K562 (cell line): Measurements from ENCODE around the gene ZNF565. TPM values are rescaled to one million over a fixed set of nuclear protein-coding genes. Genes with fewer than 3 reads are reported as not detected.

ENCODE experiments used
- CGGBP1 ChIP-seq: fragments of 250-450 bp; sonication (Bioruptor Pico); IDR thresholded peaks from 2 replicates; pipeline ENCODE4 v1.9.0; 2021; ENCODE audit warnings: mild to moderate bottlenecking
- CREB3L1 ChIP-seq: fragments of 450-650 bp; IDR thresholded peaks from 2 replicates; pipeline ENCODE4 v1.6.1; 2014; ENCODE audit warnings: low read depth, mild to moderate bottlenecking, moderate library complexity, borderline replicate concordance
- FOXP4 ChIP-seq: sonication (generic); formaldehyde crosslinking; IDR thresholded peaks from 2 replicates; pipeline ENCODE4 v1.8.0; 2022; ENCODE audit warnings: mild to moderate bottlenecking, missing genetic modification reagents, borderline replicate concordance
- MGA ChIP-seq: fragments of 450-650 bp; IDR thresholded peaks from 2 replicates; pipeline ENCODE4 v1.6.1; 2016; ENCODE audit warnings: mild to moderate bottlenecking, moderate library complexity
- MLLT1 ChIP-seq, 2 experiments: fragments of 450-650 bp; IDR thresholded peaks; 2 replicates each; pipeline ENCODE4 v1.6.1; 2016
- ZKSCAN8 ChIP-seq: fragments of 200-800 bp; sonication (Bioruptor generic); IDR thresholded peaks from 2 replicates; pipeline ENCODE4 v1.6.1; 2016; ENCODE audit warnings: missing genetic modification characterization, missing compliant biosample characterization
- ZNF197 ChIP-seq: fragments of 200-800 bp; sonication (Bioruptor generic); IDR thresholded peaks from 2 replicates; pipeline ENCODE4 v1.6.1; 2016; ENCODE audit warnings: low read depth, missing genetic modification characterization, missing compliant biosample characterization
- polyA plus RNA-seq, 8 experiments: library from polyadenylated mRNA; depleted of rRNA in 4 of 8; stranded (reverse) in 5 of 8; unstranded in 3 of 8; fragments of >200 nt; fragmentation: Nextera tagmentation in 2 of 8; fragmentation: Illumina TruSeq in 1 of 8; extraction: Ambion mirVana in 2 of 8; extraction: Trizol in 1 of 8; gene quantifications; 2 replicates each; pipeline versions ENCODE4 v1.2.1 to v1.2.3, GENCODE V29; 2011 to 2014; ENCODE audit warnings: inconsistent platforms in 1 of 8, missing spikeins in 1 of 8
- total RNA-seq, 7 experiments: library from RNA; depleted of rRNA in 6 of 7; stranded (reverse); fragments of >200 nt in 6 of 7; fragmentation: Illumina TruSeq in 2 of 7; extraction: Trizol in 2 of 7; gene quantifications; 2 replicates each; pipeline versions ENCODE4 v1.2.1 to v1.2.3, GENCODE V29; 2011 to 2021; ENCODE audit warnings: low replicate concordance in 1 of 7

ZNF565 gene
- total and polyA plus RNA-seq, 9 of the 15 experiments (the other 6 are each of a cell fraction or from before 2014, with no cell fraction given): 1.3 to 3.2 (median 2.6) TPM

DNA sequence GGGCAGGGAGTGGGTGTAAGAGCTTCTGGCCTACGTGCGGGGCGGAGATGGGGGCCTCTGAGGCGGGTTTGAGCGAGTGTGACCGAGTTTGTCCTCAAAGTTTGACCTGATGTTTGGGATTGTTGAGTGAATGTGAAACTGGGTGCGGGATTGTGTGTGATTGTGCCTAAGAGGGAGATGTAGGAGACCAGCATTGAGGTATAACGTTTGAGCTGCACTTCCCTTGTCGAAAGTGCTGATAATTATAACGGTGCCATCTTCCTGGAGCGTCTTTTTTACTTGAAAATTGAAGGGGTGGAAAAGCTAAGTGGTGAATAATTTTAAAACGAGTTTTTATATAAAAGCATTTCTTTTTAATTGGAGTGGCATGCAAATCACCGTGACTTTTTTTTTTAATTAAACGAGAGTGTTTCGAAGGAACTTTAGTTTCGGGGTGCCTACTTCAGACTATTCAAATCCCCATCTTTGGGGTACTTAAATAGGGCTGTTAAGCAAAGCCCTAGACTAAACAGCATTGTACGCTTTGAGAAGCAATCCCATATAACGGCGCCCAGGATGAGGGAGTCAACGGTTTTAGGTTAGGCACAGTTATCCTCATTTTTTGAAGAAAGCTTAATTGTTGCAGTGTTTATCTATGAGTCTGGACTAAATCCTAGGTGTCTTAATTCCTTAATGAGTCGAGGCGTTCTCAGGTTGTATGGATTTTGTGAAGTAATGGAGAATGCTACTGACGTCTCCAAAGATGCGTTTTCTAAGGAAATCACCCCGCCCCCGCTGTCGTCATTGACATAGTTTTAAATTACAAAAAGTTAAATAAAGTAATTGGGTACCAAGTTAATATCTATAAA lies 1.0 kb upstream of the ZNF565 start (continued):
- TF ChIP-seq MLLT1 (IDR thresholded peaks at IDR 0.05): peak; percentile 83 to 91; a peak in 3 of 4 replicates
- TF ChIP-seq CREB3L1: no peak
- TF ChIP-seq MGA: no peak
- 0 out of 2 replicates have a peak, but pooled peaks have one; percentile 11 for TF ChIP-seq FOXP4 (CRISPR knock-in tag)
- no peak for TF ChIP-seq ZNF197
- TF ChIP-seq CGGBP1 (CRISPR knock-in tag): no peak
- TF ChIP-seq ZKSCAN8 (CRISPR knock-in tag): no peak
